ENCODE data around the gene TFR2.

DNA sequence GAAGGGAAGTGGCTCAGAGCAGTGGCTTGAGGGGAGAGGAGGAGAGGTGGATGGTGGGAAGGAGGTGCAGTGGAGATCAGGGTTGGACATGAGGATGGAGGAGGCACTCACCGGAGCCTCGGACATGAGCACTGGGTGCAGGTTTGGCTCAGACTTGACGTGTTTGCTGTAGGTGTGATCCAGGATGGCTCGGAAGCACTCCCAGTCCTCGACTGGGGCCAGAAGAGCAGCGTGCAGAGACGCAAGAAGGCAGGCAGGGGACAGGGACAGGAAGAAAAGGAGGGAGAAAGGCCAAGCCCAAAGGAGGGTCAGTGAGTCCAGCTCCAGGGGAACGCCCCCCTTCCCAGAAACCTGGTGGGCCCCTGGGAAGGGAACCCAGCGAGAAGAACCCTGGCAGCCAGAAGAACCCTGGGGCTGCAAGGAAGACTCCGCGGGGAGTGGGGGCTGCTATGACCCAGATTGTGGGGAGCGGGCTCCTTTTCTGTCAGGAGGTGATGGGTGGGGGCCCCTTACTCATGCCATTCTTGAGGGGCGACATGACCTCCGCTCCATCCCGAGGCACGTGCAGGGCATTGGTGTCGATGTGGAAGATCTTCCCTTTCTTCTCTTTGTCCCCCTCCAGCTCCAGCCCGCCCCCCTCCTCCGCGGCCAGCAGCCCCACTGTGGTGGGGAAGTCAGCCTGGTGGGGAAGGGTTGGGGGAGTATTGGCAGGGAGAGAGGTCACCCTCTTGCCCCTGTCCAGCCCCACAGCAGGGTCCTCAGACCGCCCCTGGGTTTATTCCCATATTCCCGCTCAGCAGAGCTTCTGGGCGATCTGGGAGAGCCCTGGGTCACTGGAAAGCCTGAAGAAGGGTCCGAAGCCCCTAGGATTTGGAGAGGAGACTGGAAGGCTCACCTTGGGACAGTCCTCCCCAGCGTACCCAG is 13.8 kb upstream of the TFR2 start:
- TF ChIP-seq, protein P1, sequence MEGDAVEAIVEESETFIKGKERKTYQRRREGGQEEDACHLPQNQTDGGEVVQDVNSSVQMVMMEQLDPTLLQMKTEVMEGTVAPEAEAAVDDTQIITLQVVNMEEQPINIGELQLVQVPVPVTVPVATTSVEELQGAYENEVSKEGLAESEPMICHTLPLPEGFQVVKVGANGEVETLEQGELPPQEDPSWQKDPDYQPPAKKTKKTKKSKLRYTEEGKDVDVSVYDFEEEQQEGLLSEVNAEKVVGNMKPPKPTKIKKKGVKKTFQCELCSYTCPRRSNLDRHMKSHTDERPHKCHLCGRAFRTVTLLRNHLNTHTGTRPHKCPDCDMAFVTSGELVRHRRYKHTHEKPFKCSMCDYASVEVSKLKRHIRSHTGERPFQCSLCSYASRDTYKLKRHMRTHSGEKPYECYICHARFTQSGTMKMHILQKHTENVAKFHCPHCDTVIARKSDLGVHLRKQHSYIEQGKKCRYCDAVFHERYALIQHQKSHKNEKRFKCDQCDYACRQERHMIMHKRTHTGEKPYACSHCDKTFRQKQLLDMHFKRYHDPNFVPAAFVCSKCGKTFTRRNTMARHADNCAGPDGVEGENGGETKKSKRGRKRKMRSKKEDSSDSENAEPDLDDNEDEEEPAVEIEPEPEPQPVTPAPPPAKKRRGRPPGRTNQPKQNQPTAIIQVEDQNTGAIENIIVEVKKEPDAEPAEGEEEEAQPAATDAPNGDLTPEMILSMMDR (conservative IDR thresholded peaks at IDR 0.05 in 1 of 2, IDR thresholded peaks at IDR 0.05 in 1 of 2; ENCODE audit: low read depth in 1 of 2, low read length in 2 of 2) = no peak
- no peak for TF ChIP-seq EZH2 (IDR thresholded peaks at IDR 0.05; ENCODE audit: low read length, missing control alignments)

Data from fibroblast of lung (primary cell).